Left renal pelvis (tissue), 4 donors: ENCODE results near the gene HHAT. TPM values are rescaled to one million over a fixed set of nuclear protein-coding genes. Genes with fewer than 3 reads are reported as not detected.

Experiments used
- DNase-seq, 4 donors: peaks; one replicate each; pipeline ENCODE4 v3.0.0-alpha.2; 2013; ENCODE audit warnings: low read depth in 4 of 4, low spot score in 3 of 4
- polyA plus RNA-seq, 4 donors: library from polyadenylated mRNA; unstranded; fragments of 120-200 nt; gene quantifications; one replicate each; pipeline ENCODE4 v1.2.1, GENCODE V29; 2013; ENCODE audit not compliant: insufficient read length in 4 of 4

HHAT gene
- 10 to 100 TPM; 11.8 to 14.6 (median 14.2) TPM for polyA plus RNA-seq

GRCh38 chr1:210328746-210329503, at the start of gene HHAT:
TSS of gene HHAT (plus strand) at chr1:210328902. CDS start at chr1:210348976, 20,074 bp downstream.
- peak; percentile 58 to 70 (median 62) for DNase-seq

GRCh38 chr1:210280221-210280620, 48.5 kb upstream of the HHAT start:
- no peak for DNase-seq

GRCh38 chr1:210288116-210288515, 40.6 kb upstream of the HHAT start:
- DNase-seq, result no peak

- DNase-seq, result no peak
Measured at GRCh38 chr1:210289248-210289647, 39.5 kb upstream of the HHAT start.

GRCh38 chr1:210291081-210291764, 37.5 kb upstream of the HHAT start:
- no peak for DNase-seq

- DNase-seq, result peak in 1 of 4 donors; percentile 35
Measured at GRCh38 chr1:210291786-210292230, 36.9 kb upstream of the HHAT start.

- peak in 2 of 4 donors; percentile 19 to 39 for DNase-seq
Measured at GRCh38 chr1:210292231-210292871, 36.4 kb upstream of the HHAT start.

- no peak for DNase-seq
Measured at GRCh38 chr1:210293171-210293607, 35.5 kb upstream of the HHAT start.

- DNase-seq, result peak in 1 of 4 donors; percentile 18
Measured at GRCh38 chr1:210294999-210295745, 33.5 kb upstream of the HHAT start.

- DNase-seq, result no peak
Measured at GRCh38 chr1:210296682-210297081, 32.0 kb upstream of the HHAT start.

- no peak for DNase-seq
Measured at GRCh38 chr1:210298296-210298695, 30.4 kb upstream of the HHAT start.

- DNase-seq, result no peak
Measured at GRCh38 chr1:210298936-210299335, 29.8 kb upstream of the HHAT start.

- DNase-seq, result no peak
Measured at GRCh38 chr1:210299501-210299900, 29.2 kb upstream of the HHAT start.

GRCh38 chr1:210300923-210301614, 27.6 kb upstream of the HHAT start:
- no peak for DNase-seq

- no peak for DNase-seq
Measured at GRCh38 chr1:210301615-210302000, 27.1 kb upstream of the HHAT start.

- DNase-seq, result no peak
Measured at GRCh38 chr1:210302501-210302900, 26.2 kb upstream of the HHAT start.

GRCh38 chr1:210303391-210303790, 25.3 kb upstream of the HHAT start:
- DNase-seq, result no peak

GRCh38 chr1:210310562-210311153, 18.0 kb upstream of the HHAT start:
- DNase-seq, result no peak

GRCh38 chr1:210311726-210312493, 16.8 kb upstream of the HHAT start:
- no peak for DNase-seq
